T-helper 17 cell (primary cell): ENCODE results near the gene EGFR. TPM values are rescaled to one million over a fixed set of nuclear protein-coding genes. Genes with fewer than 3 reads are reported as not detected.

Source experiments
- ATAC-seq: fragments of 150-1000 bp; cut with Tn5 transposase; 2 replicates; pipeline ENCODE4 v1.10.0; 2021; ENCODE audit warnings: mild to moderate bottlenecking, moderate library complexity
- DNase-seq, 3 donors: peaks; one replicate each; pipeline versions ENCODE4 v3.0.0 to v3.0.0-alpha.2; 2020 to 2021
- H3K9me3 ChIP-seq: one replicate; pipeline ENCODE4 v1.7.0; 2013; ENCODE audit warnings: low read length, mild to moderate bottlenecking; ENCODE audit not compliant: control insufficient read depth, poor library complexity, severe bottlenecking
- H3K27ac Mint-ChIP-seq: one replicate; pipeline ENCODE4 v1.8.0; 2022; ENCODE audit warnings: mild to moderate bottlenecking, moderate library complexity, mixed read lengths
- H3K27me3 Mint-ChIP-seq: one replicate; pipeline ENCODE4 v1.8.0; 2022; ENCODE audit warnings: mixed read lengths
- H3K36me3 Mint-ChIP-seq: one replicate; pipeline ENCODE4 v1.8.0; 2022; ENCODE audit warnings: low read depth, mixed read lengths
- H3K4me1 Mint-ChIP-seq: one replicate; pipeline ENCODE4 v1.8.0; 2022; ENCODE audit warnings: mild to moderate bottlenecking, mixed read lengths
- H3K4me3 Mint-ChIP-seq: one replicate; pipeline ENCODE4 v1.8.0; 2022; ENCODE audit warnings: mild to moderate bottlenecking, moderate library complexity, mixed read lengths
- total RNA-seq, 4 donors: library from RNA in 2 of 4; stranded (reverse) in 2 of 4; gene quantifications; one replicate each; pipeline ENCODE4 v1.2.3 and lab custom pipeline; 2022 to 2026

EGFR gene
- total RNA-seq, 2 donors from 2014 or later = not detected

DNA sequence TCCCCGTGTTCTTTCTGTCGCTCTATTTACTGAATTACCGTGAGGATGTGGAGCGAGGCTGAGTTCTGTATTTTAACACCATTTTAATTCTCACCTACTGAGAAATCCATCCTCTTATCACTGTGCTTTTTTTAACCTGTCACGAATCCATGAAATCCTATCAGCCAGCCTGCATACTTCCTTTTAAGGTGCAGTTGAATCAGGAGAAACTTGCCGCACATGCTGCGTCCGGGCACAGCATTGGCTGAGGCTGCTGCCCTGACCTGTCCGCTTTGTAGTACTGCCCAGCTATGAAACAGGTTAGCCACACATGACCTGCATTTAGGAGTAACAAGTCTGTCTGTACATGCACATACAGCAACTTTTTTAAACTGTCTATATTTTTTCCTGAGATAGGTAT is 82.5 kb downstream of the EGFR start:
- H3K9me3 ChIP-seq = no peaks in the 10 kb centered on the region
- DNase-seq (no peak), ATAC-seq (no peak)
- no peak overlapping the region for H3K4me3 Mint-ChIP-seq
- peaks cover 5% of the 10 kb centered on the region for H3K4me1 Mint-ChIP-seq
- peaks cover 57% of the 10 kb centered on the region for H3K27me3 Mint-ChIP-seq
- no peak overlapping the region for H3K27ac Mint-ChIP-seq
- H3K36me3 Mint-ChIP-seq = no peaks in the 10 kb centered on the region

GRCh38 chr7:55104123-55104522 is 85.3 kb downstream of the EGFR start:
- no peak for DNase-seq
- no peak for ATAC-seq
- Mint-ChIP-seq H3K4me3 (no peak overlapping the region), H3K4me1 (peaks cover 5% of the 10 kb centered on the region), H3K27ac (no peak overlapping the region), H3K27me3 (peaks cover 71% of the 10 kb centered on the region), H3K36me3 (no peaks in the 10 kb centered on the region)
- no peaks in the 10 kb centered on the region for H3K9me3 ChIP-seq

DNA sequence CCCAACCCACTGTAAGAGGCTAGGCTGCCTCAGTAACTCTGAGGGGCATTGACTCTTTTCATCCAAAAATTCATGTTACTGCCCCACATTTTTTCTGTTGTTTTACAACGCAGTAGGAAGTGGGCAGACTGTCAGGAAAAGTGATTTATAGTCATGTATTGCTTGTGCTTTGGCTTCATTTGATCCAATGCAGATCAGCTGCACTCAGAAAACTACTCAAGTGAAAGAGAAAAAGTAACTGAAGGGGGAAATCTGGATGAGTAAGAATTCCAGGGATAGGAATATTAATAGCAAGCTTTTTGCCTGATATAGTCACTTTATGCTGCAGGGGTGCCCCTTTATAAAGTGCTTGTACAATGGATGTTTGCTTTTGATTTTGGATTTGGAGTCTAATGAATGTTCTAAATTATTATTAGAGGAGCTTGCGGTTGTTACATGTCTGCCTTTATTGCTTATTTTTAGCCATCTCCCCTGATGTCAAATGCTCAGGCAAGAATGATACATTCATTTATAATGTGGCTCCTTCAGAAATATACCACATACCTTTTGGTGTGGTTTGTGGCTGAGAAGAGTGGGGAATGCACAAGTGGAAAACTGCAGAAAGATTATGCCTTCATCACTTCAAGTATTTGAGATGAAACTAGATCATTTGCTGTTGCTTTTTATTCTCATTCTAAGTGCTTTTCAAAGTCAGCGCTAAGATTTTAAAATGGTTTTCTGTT is 86.1 kb downstream of the EGFR start:
- no peaks in the 10 kb centered on the region for H3K9me3 ChIP-seq
- H3K36me3 Mint-ChIP-seq = no peaks in the 10 kb centered on the region
- no peak overlapping the region for H3K27ac Mint-ChIP-seq
- peaks cover 5% of the 10 kb centered on the region for H3K4me1 Mint-ChIP-seq
- ATAC-seq (no peak), DNase-seq (no peak)
- H3K27me3 Mint-ChIP-seq = peaks cover 65% of the 10 kb centered on the region
- no peak overlapping the region for H3K4me3 Mint-ChIP-seq

GRCh38 chr7:55105952-55106351 is 87.1 kb downstream of the EGFR start:
- no peaks in the 10 kb centered on the region for H3K9me3 ChIP-seq
- Mint-ChIP-seq H3K4me1 (peaks cover 5% of the 10 kb centered on the region), H3K4me3 (no peak overlapping the region), H3K36me3 (no peaks in the 10 kb centered on the region), H3K27me3 (peaks cover 64% of the 10 kb centered on the region), H3K27ac (no peak overlapping the region)
- ATAC-seq = no peak
- no peak for DNase-seq

DNA sequence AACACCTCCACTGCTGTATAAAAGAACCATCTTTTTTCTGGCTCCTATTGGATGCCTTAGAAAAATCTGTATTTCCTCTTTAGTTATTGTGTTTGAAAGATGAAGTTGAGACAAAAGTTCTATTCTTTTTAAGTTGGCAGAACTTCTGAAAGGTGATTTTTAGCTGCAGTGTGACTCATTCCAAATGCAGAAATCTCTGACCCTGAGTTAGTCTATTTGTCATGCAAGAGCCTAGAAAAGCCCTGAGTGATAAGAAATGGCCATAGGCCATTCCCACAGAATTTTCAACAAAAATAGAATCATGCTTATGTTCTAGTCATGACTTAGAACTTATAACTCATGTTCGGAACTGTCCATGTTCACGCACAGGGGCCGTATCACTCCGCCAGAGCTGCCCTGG is 89.1 kb downstream of the EGFR start:
- Mint-ChIP-seq H3K27me3 (peaks cover 58% of the 10 kb centered on the region), H3K27ac (no peak overlapping the region), H3K36me3 (no peaks in the 10 kb centered on the region), H3K4me1 (peaks cover 5% of the 10 kb centered on the region), H3K4me3 (no peak overlapping the region)
- H3K9me3 ChIP-seq = no peaks in the 10 kb centered on the region
- DNase-seq (no peak), ATAC-seq (no peak)

- peaks cover 63% of the 10 kb centered on the region for H3K27me3 Mint-ChIP-seq
- H3K4me1 Mint-ChIP-seq = peaks cover 5% of the 10 kb centered on the region
- no peaks in the 10 kb centered on the region for H3K36me3 Mint-ChIP-seq
- ATAC-seq = no peak
- no peak for DNase-seq
- H3K9me3 ChIP-seq = no peaks in the 10 kb centered on the region
- no peak overlapping the region for H3K4me3 Mint-ChIP-seq
- H3K27ac Mint-ChIP-seq = no peak overlapping the region
Observed at GRCh38 chr7:55108401-55108800, 89.6 kb downstream of the EGFR start.

- no peaks in the 10 kb centered on the region for H3K9me3 ChIP-seq
- Mint-ChIP-seq H3K27me3 (peaks cover 66% of the 10 kb centered on the region), H3K27ac (no peak overlapping the region), H3K4me1 (peaks cover 5% of the 10 kb centered on the region), H3K4me3 (no peak overlapping the region), H3K36me3 (no peaks in the 10 kb centered on the region)
- no peak for DNase-seq
- ATAC-seq = no peak
Observed at GRCh38 chr7:55108818-55109217, 90.0 kb downstream of the EGFR start.

DNA sequence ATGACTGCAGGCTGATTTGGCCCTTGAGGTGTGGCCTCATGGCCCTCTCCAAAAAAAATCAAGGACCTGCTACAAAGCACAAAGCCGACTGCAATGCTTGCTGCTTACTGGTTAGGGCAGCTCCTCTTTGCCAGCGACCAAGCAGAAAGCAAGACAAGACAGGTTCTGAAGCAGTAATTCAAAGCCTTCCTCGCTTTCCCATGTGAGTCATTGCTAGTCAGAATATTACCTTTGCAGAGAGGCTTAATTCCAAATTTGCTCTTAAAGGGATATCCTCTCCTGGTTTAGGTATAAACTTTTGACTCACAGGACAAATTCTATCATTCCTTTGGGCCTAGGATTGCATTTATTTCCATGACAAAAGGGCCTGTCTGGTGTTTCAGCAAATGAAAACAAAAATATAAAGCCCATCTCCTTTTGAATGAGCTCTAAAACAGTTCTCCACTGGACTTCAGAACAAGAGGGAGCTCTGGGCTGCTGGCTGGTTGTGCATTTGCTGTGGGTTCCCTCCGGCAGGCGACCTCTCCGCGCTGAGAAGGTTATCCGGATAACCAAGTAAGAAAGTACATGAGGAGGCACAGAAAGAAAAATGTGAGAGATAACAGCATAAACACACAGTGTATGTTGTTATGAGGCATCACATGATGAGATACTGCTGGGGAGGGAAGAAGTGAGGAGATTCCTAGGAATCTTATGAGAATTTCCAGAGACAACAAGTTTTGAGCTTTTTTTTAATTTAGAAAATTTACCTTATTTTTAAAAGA is 90.8 kb downstream of the EGFR start:
- Mint-ChIP-seq H3K27me3 (peaks cover 59% of the 10 kb centered on the region), H3K36me3 (no peaks in the 10 kb centered on the region), H3K27ac (no peak overlapping the region), H3K4me1 (peaks cover 4% of the 10 kb centered on the region), H3K4me3 (no peak overlapping the region)
- H3K9me3 ChIP-seq = no peaks in the 10 kb centered on the region
- DNase-seq (no peak), ATAC-seq (no peak)

DNA sequence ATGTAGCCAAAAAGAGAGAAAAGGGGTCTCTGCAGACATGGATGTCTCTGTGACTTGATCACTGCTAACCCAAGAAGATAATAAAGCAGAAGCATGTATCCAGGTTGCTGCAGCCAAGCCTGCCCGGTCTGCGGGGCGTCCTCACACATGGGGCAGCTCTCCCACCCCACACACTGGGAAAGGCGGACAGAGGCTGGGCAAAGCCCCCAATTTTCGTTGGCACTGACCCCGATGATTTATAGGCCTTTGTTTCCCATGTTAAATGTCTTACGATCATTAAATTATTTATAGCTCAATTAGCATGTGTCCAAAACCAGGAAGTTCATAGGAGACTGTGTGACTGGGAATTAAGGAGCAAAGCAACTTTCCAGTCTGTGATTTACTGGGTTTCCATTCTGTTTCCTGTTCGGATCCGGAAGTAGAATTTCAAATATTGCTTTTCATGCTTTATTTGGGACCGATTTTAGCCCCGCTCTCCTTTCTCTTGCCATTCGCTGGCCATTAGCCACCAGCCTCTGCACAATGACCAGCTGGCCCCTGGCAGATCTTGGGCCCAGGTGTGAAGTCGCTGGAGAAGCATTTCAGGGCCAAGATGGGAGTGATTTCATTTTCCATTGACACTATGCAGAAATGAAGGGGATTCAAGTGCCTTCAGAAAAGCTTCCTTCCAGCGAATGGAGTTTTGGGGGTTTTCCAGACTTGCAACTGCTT is 91.6 kb downstream of the EGFR start:
- Mint-ChIP-seq H3K27me3 (peaks cover 53% of the 10 kb centered on the region), H3K27ac (no peak overlapping the region), H3K4me1 (no peaks in the 10 kb centered on the region), H3K4me3 (no peak overlapping the region), H3K36me3 (no peaks in the 10 kb centered on the region)
- DNase-seq = no peak
- H3K9me3 ChIP-seq = no peaks in the 10 kb centered on the region
- ATAC-seq = no peak

- Mint-ChIP-seq H3K36me3 (no peaks in the 10 kb centered on the region), H3K27me3 (peaks cover 58% of the 10 kb centered on the region), H3K27ac (no peak overlapping the region), H3K4me3 (no peak overlapping the region), H3K4me1 (no peaks in the 10 kb centered on the region)
- DNase-seq (no peak), ATAC-seq (no peak)
- H3K9me3 ChIP-seq = no peaks in the 10 kb centered on the region
Observed at GRCh38 chr7:55110993-55111361, 92.2 kb downstream of the EGFR start.

DNA sequence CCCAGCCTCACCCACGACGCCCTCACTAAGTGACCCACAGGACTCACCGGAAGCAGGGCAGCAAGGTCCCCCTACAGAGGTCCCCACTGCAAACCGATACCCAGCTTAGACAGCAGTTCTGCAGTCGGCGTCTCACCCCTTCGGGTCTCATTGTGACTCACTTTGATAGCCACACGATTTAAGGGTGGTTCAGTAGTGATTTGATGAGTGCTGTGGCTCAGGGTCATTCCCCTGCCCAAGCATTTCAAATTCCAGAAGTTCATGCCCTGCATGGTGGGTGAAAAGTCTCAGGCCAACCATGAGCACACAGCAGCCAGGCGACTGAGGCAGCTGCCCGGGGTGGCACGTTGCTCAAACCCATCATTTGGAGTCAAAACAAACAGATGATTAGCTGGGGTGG is 93.2 kb downstream of the EGFR start:
- no peaks in the 10 kb centered on the region for H3K9me3 ChIP-seq
- no peak for ATAC-seq
- peaks cover 60% of the 10 kb centered on the region for H3K27me3 Mint-ChIP-seq

GRCh38 chr7:55113760-55114540 is 95.1 kb downstream of the EGFR start:
- no peaks in the 10 kb centered on the region for H3K36me3 Mint-ChIP-seq
- H3K27ac Mint-ChIP-seq = no peak overlapping the region
- H3K27me3 Mint-ChIP-seq = peaks cover 41% of the 10 kb centered on the region
- DNase-seq (no peak), ATAC-seq (no peak)
- H3K9me3 ChIP-seq = no peaks in the 10 kb centered on the region
- no peak overlapping the region for H3K4me3 Mint-ChIP-seq
- no peaks in the 10 kb centered on the region for H3K4me1 Mint-ChIP-seq

More for the DNA sequence above, 93.2 kb downstream of the EGFR start:
- Mint-ChIP-seq H3K4me3 (no peak overlapping the region), H3K4me1 (no peaks in the 10 kb centered on the region), H3K36me3 (no peaks in the 10 kb centered on the region), H3K27ac (no peak overlapping the region)
- DNase-seq = no peak

DNA sequence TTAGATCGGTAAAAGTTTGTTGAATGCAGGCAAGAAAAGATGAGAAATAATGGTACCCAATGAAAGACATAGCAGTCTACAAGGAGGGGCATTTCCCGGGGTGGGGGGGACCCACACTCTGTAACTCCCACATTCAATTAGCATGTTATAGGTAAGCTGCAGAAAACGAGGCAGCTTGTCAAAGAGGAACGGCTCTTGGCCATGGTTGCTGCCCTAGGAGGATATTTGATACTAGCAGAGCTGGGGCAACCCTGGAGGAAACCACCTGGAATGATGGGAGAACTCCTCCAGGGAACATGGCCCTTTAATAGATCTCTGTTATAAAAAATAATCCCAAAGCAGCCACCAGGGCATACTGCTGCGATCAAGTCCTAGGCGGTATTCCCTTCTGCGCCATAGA is 98.5 kb downstream of the EGFR start:
- H3K4me3 Mint-ChIP-seq = no peak overlapping the region
- DNase-seq (no peak), ATAC-seq (no peak)
- no peaks in the 10 kb centered on the region for H3K9me3 ChIP-seq
- H3K27me3 Mint-ChIP-seq = peaks cover 30% of the 10 kb centered on the region
- no peak overlapping the region for H3K27ac Mint-ChIP-seq
- H3K36me3 Mint-ChIP-seq = no peaks in the 10 kb centered on the region
- H3K4me1 Mint-ChIP-seq = no peaks in the 10 kb centered on the region
